Stimulated activated CD4-positive, alpha-beta T cell treated with anti-CD3 and anti-CD28 coated beads, Interleukin-4, amount 100 ng/mL, for 24 hours (primary cell): Measurements from ENCODE around the gene RPLP1.
"Not testable (repeated sequence)": the region's sequence is repeated elsewhere in the genome, so short reads cannot be mapped to it uniquely, and the experiment has no call there.

Source experiments
- DNase-seq: peaks from one replicate; pipeline ENCODE4 v3.0.0-alpha.2; 2020

RPLP1 gene

DNA sequence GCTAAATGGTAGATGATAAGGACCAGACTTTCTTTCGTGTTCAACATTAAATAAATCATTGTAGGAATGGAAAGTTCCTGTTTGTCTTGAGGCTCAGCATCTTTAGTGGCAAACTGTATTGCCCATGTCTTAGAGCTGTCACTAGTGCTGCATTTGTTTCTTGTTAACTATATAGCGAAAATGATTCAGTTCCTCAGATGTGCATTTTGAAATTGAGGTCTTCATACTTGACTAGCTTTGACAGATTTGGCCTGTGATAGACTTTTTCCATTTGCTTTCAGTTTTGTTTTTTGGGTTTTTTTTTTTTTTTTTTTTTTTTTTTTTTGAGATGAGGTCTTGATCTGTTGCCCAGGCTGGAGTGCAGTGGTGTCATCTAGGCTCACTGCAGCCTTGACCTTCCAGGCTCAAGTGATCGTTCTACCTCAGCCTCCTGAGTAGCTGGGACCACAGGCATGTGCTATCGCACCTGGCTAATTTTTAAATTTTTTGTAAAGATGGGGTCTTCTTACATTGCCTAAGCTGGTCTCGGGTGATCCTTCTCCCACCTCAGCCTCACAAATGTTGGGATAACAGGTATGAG is 9.5 kb upstream of the RPLP1 start:
- DNase-seq = no peak

DNA sequence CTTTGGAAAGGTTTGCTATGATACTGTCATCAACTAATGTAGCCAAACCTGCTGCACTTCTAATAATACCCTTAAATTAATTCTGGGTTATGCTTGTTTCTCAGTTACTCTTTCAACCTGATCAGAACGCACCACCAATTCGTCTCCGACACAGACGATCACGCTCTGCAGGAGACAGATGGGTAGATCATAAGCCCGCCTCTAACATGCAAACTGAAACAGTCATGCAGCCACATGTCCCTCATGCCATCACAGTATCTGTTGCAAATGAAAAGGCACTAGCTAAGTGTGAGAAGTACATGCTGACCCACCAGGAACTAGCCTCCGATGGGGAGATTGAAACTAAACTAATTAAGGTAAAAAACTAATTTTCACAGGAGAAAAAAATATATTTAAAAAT is 7.9 kb upstream of the RPLP1 start:
- no peak for DNase-seq

DNA sequence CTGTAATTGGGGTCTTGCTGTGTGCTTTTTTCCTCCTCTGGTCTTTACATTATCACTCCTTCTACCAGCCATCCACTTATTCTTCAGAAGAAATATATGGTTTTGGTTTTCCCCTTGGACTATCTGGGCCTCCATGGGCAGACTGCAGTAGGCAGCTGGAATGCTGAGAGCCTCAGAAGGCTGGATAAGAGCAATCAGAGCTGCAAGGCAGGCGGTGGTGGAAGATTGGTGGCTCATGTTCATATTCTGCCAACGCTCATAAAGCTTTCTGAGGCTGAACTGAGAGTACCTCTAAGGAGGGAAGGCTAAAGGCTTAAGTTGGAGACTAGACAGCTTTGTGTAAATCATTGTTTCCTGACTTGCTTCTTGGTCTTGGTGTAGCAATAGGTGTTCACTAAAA is 5.7 kb upstream of the RPLP1 start:
- no peak for DNase-seq

DNA sequence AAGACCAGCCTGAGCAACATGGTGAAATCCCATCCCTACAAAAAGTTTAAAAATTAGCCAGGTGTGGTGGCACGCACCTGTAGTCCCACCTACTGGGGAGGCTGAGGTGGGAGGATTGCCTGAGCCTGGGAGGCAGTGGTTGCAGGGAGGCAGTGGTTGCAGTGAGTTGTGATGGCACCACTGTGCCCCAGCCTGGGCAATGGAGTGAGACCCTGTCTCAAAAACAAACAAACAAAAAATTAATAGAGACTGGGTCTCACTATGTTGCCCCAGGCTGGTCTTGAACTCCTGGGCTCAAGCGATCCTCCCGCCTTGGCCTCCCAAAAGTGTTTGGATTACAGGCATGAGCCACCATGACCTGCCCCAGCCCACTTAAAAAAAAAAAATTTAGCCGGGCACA is 2.4 kb upstream of the RPLP1 start:
- not testable (repeated sequence) for DNase-seq

DNA sequence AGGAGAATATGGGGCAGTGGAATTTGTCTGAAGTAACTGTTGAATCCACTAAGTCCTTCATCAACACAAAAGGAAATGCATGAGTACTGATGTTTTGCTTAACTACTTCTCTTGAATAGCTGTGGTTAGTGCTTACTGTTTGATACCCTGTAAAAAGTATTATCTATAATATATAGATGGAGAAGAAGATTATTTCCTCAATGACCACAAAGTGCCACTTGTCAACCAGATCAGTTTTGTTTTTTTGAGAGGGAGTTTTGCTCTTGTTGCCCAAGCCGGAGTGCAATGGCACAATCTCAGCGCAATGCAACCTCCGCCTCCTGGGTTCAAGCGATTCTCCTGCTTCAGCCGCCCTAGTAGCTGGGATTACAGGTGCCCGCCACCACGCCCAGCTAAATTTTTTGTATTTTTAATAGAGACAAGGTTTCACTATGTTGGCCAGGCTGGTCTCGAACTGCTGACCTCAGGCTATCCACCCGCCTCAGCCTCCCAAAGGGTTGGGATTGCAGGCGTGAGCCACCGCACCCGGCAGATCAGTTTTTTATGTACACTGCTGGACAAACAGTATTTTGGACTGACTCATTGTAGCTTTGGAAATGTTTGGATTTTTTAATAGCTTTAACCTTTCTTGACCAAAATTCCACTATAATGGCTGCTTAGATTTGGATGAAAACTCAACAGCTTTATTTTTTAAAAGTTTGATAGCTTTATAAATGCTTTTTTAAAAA is 1.5 kb upstream of the RPLP1 start:
- DNase-seq = no peak

DNA sequence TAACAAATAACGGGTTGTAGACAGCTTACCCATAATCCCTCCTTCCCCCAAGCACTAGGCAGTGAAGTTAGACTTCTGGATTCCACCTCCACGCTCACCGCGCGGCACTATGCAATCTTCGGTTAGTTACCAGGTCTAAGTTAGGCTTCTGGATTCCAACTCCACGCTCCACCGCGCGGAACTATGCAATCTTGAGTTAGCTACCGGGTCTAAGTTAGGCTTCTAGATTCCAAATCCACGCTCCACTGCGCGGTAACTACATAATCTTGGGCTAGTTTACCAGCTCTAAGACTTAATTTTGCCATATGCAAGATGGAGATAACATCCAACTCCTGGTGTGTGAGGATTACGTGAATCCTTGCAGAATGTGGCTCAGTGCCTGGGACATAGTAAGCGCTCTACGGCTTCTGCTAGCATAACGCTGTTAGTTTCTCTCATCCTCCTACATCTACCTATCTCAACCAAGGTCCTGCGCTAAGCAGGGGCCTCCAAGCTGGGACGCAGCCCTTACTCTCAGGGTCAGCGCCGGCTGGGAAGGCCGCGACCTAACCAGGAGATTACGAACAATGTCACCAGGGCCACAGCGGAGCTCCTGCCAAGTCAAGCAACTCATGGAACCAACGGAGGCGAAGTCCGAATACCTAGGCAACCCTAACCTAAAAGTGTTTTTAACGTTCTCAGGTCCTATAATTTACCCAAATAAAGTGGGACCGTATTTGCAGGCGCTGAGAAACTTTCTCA is 497 bp upstream of the RPLP1 start:
- DNase-seq = no peak

DNA sequence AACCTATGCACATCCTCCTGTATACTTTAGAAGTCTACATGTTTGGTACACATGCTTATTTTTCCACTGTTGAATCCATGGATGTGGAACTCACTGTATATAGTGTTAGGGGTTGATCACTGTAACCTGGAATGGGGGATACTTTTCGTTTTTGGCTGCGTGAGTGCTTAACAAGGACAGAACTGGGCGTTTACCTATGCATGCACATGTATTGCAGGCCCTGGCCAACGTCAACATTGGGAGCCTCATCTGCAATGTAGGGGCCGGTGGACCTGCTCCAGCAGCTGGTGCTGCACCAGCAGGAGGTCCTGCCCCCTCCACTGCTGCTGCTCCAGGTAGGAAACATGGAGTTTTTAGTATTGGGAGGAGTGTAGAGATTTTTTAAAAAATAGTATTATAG is 2.3 kb downstream of the RPLP1 start:
- no peak for DNase-seq

DNA sequence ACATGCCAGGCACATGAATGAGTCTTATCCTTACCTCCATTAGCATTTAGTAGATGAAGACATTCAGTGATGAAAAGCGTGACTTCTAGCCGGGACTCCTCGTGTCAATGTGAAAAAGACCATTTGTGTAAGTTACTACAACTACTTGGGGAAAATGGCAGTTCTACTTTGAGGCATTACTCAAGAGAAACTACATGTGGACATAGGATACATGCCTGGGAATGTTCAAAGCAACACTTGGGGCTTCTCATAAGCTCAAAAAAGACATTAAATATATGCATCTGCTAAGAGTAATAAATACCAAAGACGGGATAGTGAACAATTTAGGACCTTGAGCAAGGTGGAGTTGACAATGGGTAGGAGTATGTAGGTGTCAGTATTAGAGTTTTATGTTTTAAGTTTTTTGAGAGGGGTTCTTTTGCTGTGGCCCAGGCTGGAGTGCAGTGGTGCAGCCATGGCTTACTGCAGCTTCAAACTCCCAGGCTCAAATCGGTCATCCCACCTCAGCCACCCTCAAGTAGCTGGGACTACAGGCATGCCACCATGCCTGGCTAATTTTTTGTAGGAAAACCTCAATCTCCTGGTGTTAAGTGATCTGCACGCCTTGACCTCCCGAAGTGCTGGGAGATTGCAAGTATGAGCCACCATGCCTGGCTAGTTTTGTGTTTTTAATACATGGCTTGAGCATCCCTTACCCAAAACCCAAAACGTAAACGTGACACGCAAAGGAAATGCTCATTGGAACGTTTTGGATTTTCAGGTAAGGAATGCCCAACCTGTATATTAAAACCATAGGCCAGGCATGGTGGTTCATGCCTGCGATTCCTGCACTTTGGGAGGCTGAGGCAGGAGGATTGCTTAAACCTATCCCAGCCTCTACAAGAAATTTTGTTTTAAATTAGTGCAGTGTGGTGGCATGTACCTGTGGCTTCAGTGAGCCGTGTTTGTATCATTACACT is 3.9 kb downstream of the RPLP1 start:
- no peak for DNase-seq

DNA sequence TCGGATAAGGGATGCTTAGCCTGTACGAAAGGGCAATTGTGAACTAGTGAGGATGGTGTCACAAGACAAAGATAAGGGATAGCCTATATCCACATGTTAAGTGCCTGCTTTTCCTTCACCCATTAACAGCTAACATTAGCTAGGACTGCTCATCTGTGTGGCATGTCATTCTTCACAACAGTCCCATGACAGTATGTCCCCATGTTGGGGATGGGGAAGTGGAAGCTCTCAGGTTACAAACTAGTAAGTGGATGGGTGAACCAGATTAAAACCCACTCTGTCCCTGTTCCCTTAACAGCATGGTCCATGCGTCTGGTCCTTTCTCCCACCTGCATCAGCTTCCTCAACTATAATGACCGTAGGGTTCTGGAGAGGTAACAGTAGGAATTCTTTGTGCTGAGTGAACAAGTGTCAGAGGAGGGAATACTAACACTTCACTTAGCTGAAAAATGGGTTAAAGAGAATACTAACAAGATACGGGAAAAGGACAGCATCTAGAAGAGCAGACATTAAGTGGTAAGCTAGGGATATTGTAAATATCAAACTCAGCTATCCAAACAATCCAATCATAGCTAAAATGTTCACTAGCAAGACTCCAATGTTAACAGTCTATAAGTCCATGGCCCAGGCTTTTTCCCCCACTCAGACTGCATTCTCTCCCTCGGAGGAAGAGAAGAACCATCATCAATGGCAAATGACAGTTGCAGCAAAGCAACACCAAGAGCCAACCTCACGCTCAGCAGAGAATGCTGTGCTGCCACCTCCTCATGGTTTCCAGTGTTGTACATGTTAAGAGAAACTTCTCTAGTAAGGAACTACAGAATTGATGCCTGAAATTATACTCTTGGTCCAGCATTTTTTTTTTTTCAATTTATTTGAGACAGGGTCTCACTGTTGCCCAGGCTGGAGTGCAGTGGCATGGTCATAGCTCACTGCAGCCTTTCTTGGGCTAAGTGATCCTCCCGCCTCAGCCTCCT is 5.0 kb downstream of the RPLP1 start:
- no peak for DNase-seq

DNA sequence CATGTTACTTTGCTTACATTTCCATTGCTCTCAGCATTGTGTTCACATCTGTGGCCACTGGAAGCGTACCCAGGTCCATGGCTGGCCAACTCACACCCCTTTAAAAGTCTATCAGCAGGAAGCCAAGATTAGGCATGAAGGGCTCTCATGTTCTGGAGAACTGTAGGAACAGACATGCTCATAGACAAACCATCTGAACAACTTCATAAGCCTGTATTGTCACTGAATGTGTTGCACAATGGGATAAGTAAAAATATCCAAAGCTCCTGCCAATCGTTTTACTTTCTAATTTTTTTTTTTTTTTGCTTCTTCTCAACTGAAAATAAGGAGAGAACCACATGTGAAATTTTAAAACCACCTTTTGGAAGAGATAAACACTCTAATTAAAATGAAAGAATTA is 6.4 kb downstream of the RPLP1 start:
- no peak for DNase-seq

DNA sequence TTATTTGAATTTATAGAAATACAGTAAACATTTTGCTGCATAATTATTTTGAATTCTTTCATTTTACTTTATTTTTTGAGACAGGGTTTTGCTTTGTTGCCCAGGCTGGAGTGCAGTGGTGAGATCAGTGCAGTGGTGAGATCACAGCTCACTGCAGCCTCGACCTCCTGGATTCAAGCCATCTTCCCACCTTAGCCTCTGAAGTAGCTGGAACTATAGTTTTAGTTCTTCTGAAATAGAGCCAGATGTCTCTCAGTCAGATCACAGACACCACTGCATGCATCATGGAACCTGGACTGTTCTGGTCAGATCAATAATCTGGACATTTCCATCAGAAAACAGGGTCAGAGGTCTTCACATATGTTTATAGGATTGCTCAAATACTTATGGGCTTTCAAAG is 7.9 kb downstream of the RPLP1 start:
- no peak for DNase-seq

DNA sequence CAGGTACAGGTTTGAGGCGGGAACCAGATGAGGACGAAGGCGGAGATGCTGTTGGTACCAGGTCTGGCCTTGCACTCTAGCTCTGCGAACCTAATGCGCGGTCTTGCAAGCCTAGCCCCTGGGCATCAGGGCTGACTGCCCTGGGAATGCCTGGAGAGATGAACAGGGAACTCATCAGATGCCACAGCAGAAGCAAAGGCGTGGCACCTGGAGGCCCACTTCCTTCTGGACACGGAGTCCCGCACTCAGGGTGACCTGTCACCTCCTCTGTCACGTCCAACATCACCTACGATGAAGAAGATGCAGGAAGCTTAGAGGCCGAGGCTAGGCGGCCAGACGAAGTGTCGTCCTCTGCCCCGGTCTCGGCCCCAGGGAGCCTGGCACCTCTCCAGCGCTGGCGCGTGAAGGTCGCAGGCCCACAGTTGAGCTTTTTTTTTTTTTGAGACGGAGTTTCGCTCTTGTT is 9.4 kb downstream of the RPLP1 start:
- DNase-seq = no peak

DNA sequence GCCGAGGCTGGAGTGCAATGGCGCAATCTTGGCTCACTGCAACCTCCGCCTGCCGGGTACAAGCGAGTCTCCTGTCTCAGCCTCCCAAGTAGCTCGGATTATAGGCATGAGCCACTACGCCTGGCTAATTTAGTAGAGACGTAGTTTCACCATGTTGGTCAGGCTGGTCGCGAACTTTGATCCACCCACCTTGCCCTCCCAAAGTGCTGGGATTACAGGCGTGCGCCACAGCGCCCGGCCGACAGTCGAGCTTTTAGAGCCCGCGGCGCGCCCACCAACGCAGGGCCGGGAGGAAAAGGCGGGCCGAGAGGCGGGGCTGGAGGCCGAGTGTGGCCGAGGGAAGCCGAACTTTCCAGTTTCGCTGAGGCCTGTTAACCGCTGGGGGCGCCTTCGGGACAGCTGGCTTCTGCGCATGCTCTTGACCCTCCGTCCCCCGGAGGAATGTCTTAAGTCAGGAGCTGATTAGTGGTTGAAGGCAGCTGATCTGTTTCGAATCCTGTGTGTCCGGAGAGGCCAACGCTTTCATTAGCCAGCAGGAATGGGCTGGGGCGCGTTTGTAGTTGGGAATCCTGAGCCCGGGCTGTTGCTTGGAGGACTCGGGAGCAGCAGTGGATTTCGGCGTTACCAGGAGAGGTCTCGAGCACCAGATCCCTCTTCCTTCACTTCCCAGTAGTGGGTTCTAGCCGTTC is 10.0 kb downstream of the RPLP1 start:
- DNase-seq = peak; percentile 94

DNA sequence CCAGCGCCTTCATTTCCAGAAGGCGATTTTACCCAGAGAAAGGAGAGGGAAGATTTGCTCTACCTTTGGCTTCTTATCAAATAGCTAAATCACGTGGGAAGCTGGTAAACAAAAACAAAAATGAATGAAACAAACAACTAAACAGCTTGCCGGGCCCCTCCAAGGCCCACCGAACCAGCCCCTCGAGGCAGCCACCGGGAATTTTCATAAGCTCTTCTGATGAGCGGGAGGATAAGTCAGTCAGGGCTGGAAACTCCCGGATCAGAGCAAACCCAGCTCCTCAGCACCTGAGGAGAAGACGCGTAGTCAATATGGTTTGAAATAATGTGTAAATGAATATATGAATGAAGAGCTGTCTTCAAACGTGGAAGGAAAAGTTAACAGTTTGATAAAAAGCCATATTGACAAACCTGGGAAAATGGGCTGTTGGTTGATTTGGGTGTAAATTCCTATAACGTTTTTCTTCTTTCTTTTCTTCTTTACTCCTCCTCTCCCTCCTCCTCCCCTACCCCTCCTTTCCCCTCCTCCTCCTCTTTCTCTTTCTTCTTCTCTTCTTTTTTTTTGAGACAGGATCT is 10.7 kb downstream of the RPLP1 start:
- DNase-seq = no peak

DNA sequence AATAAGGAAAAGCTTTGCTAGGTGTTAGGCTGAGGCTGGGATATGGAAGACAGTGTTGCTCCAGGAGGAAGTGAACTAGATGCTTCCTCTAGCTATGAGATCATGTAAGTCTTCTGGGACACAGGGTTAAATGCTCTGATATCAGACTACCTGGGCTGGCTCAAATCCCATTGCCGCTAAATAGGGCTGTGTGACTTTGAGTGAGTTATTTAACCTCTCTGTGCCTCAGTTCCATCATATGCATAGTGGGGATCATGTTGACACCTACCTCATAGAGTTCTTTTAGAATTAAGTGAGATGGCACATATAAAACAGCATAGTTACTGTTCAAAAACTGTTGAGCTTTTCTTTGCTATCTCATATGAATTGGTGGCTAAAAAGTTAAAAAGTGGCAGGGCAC is 12.6 kb downstream of the RPLP1 start:
- DNase-seq = no peak

DNA sequence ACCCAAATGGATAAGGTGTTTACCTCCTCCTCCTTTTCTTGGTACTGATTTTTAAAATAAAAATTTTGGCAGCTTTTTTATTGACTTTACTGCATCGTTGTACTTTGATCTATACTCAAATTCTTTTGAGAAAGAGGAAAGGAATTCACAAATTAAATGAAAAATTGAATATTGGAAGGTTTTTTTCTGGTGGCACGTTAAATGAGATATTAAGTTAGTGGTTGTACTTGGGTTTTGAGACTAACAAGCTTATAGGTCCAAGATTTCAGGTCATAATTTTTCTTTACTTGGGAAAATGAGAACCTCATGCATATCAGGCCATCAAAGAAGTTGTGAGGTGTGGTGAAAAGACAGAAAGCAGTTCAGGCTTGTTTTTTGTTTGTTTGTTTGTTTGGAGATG is 14.1 kb downstream of the RPLP1 start:
- no peak for DNase-seq

DNA sequence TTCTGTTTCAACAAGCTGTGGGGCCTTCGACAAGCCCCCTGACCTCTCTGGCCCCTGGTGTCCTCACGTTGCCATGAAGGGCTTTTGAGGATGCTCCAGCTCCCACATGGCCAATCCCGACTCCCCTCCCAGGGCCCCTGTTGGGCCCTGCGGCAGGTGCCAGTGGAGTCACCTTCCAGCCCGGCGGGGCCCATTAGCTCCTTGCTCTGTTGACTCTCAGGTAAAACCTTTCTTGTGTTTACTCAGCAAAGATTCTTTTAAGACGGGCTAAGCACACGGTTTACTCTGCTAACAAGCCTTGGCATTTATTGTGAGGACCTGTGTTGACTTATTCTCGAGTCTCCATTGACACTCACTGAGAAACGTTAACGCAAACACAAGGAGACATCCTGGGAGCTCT is 15.0 kb downstream of the RPLP1 start:
- DNase-seq = no peak

DNA sequence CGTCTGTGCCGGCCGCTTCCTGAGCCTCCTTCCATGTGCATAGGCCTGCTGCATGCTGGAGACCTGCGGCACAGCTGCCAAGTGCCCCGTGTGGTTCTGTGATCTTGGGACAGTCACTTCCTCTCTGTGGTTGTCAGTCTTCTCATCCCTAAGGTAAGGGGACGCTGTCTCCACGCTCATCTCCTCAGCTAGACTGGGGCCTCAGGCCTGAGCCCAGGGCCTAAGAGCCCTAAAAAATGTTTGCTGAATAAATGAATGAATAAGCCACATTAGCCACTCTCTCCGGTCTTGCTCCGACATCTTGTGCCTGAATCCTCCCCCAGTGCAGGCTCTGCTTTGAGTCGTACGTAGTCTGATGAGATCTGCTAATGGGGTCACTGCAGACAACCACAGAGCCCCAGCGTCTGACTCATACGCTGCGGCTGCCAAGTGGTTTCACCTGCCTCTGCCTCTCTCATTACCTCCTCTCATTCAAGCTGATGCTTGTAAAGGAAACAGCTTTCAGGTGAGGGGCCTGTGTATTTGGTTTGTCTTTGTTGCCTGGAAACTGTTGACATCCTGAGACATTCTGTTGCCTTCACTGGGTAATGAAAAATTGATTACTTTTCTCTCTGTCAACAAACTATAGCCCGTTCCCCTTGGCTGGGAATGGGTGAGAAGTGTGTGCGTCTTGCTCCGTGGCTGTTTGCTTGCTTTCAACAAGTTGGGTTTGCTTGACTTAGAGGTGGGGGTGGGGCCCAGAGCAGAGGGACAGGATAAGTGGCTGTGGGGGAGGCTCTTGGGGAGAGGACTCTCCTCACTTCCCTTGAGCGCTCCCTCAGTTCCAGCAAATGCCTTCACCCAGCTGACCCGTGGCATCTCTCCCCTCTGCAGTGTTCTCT is 15.9 kb downstream of the RPLP1 start:
- DNase-seq = peak; percentile 84

DNA sequence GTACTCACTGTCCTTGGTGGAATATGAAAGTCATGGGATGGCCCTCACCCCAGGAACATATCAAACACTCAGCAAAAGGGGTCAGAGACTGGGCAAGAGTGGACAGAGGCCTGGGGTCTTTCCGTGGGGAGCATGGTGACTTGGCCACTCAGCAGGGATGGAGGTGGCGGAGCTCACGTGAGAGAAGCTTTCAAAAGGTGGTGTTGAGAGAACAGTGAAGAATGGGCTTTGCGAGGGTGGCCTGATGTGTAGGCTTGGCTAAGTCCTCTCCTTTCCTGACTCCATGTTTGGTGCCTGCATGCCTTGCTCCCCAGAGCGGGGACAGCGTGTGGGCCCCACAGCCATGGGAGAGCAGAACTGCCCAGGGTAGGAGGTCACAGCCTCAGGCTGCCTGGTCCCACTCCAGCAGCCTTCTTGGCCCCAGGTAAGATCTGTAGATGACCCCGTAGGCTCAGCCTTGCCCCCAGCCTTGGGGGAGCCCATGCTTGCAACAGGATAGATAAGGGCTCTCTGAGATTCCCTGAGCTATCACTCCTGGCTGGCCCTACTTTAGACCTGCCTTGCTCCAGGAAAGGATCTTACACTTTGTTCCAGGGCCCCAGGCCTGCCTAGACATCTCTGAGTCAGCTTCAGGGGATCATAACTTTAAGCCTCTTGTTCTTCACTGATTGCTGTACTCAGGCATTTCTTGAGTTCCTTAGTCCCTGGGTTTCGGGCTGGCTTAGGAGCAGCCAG is 17.0 kb downstream of the RPLP1 start:
- DNase-seq = no peak
